Spleen (tissue), 11 donors: ENCODE results near the gene GTF2H2C_2.
"Not testable (repeated sequence)": the region's sequence is repeated elsewhere in the genome, so short reads cannot be mapped to it uniquely, and the experiment has no call there.

Experiments
- DNase-seq: peaks from one replicate; pipeline ENCODE4 v3.0.0-alpha.2; 2020
- H3K27ac ChIP-seq, 8 donors: fragments of 200-600 bp; sonication (generic) in 7 of 8; 1 replicate in 4 of 8; 2 replicates in 4 of 8; pipeline versions ENCODE4 v1.5.0 to v1.8.0; 2016 to 2021; ENCODE audit warnings: inconsistent platforms in 4 of 8, mild to moderate bottlenecking in 4 of 8, moderate library complexity in 1 of 8
- H3K27me3 ChIP-seq, 7 donors: fragments of 200-600 bp; sonication (generic) in 6 of 7; replicated peaks in 1 of 7; 1 replicate in 4 of 7; 2 replicates in 3 of 7; pipeline versions ENCODE4 v1.5.0 to v1.8.0; 2016 to 2021; ENCODE audit warnings: inconsistent platforms in 3 of 7, mild to moderate bottlenecking in 1 of 7
- H3K36me3 ChIP-seq, 6 donors: fragments of 200-600 bp; sonication (generic) in 5 of 6; 1 replicate in 4 of 6; 2 replicates in 2 of 6; pipeline versions ENCODE4 v1.5.0 to v1.8.0; 2016 to 2021; ENCODE audit warnings: inconsistent platforms in 2 of 6
- H3K4me1 ChIP-seq, 6 donors: fragments of 200-600 bp; sonication (generic) in 5 of 6; 1 replicate in 3 of 6; 2 replicates in 3 of 6; pipeline versions ENCODE4 v1.5.0 to v1.8.0; 2016 to 2021; ENCODE audit warnings: inconsistent platforms in 3 of 6
- H3K4me3 ChIP-seq, 8 donors: fragments of 200-600 bp; sonication (generic) in 7 of 8; 1 replicate in 4 of 8; 2 replicates in 4 of 8; pipeline versions ENCODE4 v1.5.0 to v1.8.0; 2016 to 2021; ENCODE audit warnings: inconsistent platforms in 4 of 8, mild to moderate bottlenecking in 4 of 8, moderate library complexity in 2 of 8
- H3K9me3 ChIP-seq, 8 donors: fragments of 200-600 bp; sonication (generic) in 7 of 8; 1 replicate in 4 of 8; 2 replicates in 4 of 8; pipeline versions ENCODE4 v1.5.0 to v1.8.0; 2016 to 2021; ENCODE audit warnings: inconsistent platforms in 4 of 8
- WGBS, 5 donors: extraction: QIAGEN DNeasy Blood & Tissue Kit in 3 of 5; methylation state at CpG; one replicate each; pipeline versions ENCODE4 v1.1.5 to v1.1.7; 2013 to 2018; 5-methylcytosine and 5-hydroxymethylcytosine counted together
- intact Hi-C: fragments of 100-400 bp; cut with DNase I; formaldehyde crosslinking; loops from one replicate; pipeline ENCODE4 v1.15.0; 2023; ENCODE audit warnings: low total_unique reads
- donor health status: healthy with polysubstance abuse.
- donor health status: DM: no; HTN: no; CAD: no; lungs with moderate emphysema.
- donor health status: DM: no; HTN: no; CAD: no.
- donor health status: Bipolar disorder and iron deficiency.
- donor health status: healthy.
- donor health status: DM: no; HTN: no; CAD: no.
- donor health status: DM: yes; HTN: yes; CAD: no.

GTF2H2C_2 gene

DNA sequence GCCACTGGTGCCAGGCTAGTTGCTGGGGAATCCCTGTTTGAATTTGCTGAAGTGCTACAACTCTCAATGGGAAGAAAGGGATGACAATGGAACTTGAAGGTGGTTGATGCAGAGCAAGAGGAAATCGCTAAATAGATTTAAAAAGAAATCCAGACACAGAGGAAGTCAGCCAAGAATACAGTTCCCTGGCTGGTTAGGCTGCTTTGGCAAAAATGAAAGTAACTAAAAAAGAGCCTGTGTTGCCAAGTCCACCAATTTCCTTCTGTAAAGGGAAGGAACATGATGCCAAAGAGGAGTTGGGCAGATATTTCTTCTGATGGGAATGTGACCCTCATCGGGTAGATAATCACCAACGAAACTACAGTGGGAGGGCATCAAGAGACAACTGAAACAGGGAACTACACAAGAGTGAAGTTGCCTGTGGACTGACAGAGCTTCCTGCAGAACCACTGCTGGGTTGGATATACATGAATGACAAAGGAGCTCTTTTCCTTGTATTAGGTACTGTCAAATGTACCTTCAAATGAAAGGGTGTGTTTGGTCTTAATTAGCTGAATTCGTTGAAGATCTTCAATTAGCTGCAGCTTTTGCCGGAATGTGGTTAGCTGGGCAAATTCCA lies 49.0 kb downstream of the GTF2H2C_2 start:
- H3K4me3 ChIP-seq, H3K4me1 ChIP-seq, H3K36me3 ChIP-seq, intact Hi-C loops, H3K27me3 ChIP-seq, H3K27ac ChIP-seq, DNase-seq, H3K9me3 ChIP-seq: not testable (repeated sequence)
- no CpG with 5 or more reads among the region's 5 CpGs for WGBS, 5 donors

DNA sequence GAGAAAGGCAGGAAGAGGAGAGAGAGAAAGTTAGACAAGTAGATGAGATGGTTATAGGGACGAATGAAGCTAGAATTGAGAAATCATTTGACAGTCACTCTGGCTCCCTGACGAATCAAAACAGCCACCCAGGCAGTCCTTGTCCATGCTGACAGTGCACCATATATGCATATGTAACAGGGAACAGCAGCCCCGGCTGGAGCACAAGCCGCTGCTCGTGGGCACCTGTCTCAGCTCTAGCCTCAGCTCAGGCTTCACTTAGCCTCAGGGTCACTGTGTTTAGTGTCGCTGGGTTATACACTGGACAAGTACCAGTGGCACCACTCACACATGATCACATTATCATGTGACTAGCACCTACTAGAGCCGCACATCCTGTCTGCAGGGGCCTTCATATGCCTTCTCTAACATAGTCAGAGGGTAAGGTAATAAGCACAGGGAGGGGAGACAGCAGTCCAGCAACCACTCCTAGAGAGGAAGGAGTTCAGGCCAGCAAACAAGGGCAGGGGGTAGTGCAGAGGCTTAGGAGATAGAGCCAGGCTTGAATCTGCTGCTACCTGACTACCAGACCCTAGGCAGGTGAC lies 54.9 kb downstream of the GTF2H2C_2 start:
- DNase-seq, intact Hi-C loops: not testable (repeated sequence)
- no CpG with 5 or more reads among the region's 7 CpGs for WGBS, 5 donors

More for the DNA sequence above, 54.9 kb downstream of the GTF2H2C_2 start:
- H3K4me3 ChIP-seq, H3K9me3 ChIP-seq, H3K36me3 ChIP-seq, H3K27ac ChIP-seq, H3K4me1 ChIP-seq, H3K27me3 ChIP-seq: not testable (repeated sequence)
